GM10248 (cell line): ENCODE measurements around the gene MRPL12.
A peak's percentile ranks its signal among the peaks of the same experiment; 100 is the strongest.

ENCODE experiments used
- CTCF ChIA-PET: fragments of 300-600 bp; sonication (Branson Sonifier 250); formaldehyde crosslinking; extraction: SDS; loops from one replicate; lab custom pipeline; 2021; ENCODE audit warnings: antibody characterized with exemption; lab: Yijun Ruan, JAX
- POLR2A ChIA-PET: fragments of 350-650 bp; sonication (Branson Sonifier 250); formaldehyde crosslinking; extraction: SDS; loops from one replicate; lab custom pipeline; 2020; ENCODE audit warnings: antibody characterized with exemption; lab: Yijun Ruan, JAX
- DNase-seq: peaks from one replicate; pipeline ENCODE4 v3.0.0; 2012; ENCODE audit errors: extremely low spot score
- TF ChIP-seq, protein P1 (sequence below): IDR thresholded peaks from 2 replicates; pipeline ENCODE4 v1.5.1; 2012; ENCODE audit warnings: mild to moderate bottlenecking, low read depth; ENCODE audit errors: extremely low read depth, missing control alignments, control extremely low read depth

Gene MRPL12

DNA sequence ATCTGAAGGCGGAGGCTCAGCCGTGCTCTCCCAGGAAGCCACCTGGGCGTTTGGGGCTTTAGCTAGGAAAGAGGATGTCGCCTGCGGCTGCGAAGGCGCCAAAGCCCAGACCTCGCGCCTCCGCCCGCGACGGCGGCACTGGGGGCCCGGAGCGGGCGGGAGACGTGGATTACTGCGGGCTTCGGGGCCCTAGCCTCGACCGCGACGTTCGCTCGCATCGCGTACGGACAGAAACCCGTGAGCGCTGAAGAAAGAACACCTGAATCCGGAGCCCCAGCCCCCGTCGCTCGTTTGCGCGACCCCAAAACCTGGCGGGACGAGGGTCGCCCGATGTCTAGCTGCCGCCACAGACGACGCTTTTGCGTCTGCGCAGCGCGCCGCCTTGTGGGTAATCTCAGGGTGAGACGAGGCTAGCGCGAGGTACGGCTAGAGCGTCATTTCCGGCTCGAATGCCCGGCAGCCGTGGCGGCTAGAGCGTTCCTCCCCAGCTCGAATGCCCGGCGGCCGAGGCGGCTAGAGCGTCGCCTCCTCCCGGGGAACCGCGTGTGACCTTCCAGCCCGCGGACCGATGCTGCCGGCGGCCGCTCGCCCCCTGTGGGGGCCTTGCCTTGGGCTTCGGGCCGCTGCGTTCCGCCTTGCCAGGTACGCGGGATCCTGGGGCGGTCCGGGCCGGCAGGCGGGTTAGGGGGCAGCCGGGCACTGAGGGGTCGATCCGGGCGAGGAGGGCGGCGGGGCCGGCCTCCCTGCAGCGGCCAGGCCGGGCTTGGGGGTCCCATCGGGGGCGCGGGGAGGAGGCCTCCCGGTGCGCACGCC, at the start of gene MRPL12:
MRPL12 (plus strand) TSS at position 434 of the 813 bp plus-strand sequence; CDS start at position 569, 135 bp downstream.
- ChIA-PET CTCF (interaction anchor here (0.7 to 2.8 kb wide), 7 partner anchors 8 to 256 kb away, joined by 3 to 12 read pairs (median 4); partner anchors contain the start of genes ARL16, CCDC137, HGS and OXLD1), POLR2A (interaction anchor here (0.6 to 1.3 kb wide), 5 partner anchors 8 to 866 kb away, joined by 3 to 5 read pairs (median 4); partner anchors contain the start of genes ARL16 and HGS)
- TF ChIP-seq, protein P1, sequence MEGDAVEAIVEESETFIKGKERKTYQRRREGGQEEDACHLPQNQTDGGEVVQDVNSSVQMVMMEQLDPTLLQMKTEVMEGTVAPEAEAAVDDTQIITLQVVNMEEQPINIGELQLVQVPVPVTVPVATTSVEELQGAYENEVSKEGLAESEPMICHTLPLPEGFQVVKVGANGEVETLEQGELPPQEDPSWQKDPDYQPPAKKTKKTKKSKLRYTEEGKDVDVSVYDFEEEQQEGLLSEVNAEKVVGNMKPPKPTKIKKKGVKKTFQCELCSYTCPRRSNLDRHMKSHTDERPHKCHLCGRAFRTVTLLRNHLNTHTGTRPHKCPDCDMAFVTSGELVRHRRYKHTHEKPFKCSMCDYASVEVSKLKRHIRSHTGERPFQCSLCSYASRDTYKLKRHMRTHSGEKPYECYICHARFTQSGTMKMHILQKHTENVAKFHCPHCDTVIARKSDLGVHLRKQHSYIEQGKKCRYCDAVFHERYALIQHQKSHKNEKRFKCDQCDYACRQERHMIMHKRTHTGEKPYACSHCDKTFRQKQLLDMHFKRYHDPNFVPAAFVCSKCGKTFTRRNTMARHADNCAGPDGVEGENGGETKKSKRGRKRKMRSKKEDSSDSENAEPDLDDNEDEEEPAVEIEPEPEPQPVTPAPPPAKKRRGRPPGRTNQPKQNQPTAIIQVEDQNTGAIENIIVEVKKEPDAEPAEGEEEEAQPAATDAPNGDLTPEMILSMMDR, result no peak
- peak; percentile 98 for DNase-seq

DNA sequence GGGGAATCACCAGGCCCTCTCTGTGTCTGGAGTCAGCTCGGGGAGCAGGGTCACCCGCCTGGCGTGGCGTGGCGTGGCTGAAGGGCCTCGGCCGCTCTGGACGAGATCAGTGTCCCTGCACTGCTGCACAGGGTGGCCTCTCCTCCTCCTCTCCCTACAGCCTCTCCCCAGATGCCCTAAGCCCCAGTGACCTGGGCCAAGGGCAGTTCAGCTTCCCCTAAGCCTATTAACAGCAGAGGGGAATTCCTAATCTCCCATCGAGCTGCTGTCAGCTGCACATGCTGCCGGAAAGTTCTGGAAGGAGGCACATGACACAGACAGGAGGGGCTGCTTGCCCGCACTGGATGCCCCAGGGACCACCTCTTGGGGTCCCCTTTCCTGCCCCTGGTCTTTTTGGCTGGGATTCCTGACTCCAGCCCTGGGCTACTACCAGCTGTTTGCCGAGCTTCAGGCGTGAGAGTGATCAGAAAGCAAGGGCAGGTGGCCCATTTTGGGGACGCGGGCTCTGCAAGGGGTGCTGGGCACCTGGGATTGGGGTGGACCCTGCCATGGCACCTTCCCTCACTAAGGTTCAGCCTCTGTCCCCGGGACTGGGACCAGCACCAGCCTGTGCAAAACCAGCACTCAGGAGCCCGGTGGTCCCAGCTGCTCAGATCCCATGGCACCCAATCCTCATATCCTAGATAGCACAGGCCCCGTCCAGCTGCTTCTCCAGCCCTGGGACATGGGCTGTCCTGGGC, 47.6 kb upstream of the MRPL12 start:
- TF ChIP-seq, protein P1, result no peak
- ChIA-PET POLR2A (interaction anchor here (0.6 kb wide), 1 partner anchor 20 kb away, joined by 3 read pairs; no protein-coding TSS in a partner anchor), CTCF (interaction anchor here (1.5 kb wide), 2 partner anchors 9 to 10 kb away, joined by 4 to 5 read pairs; partner anchors contain the start of genes CCDC137 and OXLD1)
- no peak for DNase-seq

DNA sequence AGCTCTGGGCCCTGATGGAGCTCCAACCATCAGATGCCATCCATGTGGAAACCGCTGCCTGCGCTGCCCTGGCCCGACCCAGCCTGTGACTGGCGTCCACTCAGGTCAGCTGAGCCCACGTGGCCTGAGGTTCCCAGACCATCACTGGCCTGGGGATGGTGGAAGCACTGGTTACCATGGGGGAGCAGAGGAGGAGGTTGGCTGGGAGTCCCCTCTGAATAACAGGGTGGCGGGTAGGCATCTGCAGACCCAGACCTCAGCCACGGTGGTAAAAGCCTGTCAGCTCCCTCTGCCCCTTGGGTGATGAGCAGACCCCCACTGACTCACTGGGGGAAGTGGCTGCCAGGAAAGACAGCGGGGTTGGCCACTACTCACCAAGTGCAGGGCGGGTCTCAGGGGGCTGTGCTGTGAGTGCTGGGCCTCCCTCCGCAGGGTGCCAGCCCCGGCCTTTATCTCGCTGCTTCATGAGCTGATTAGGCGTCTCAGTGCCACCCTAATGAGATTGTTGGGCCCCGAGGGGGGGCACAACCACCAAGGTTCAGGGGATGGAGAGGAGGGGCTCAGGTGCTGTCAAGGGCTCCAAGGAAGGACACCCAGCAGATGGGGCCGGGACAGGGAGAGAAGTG, 46.9 kb upstream of the MRPL12 start, which contains the start of gene PDE6G:
PDE6G (minus strand) TSS at position 425 of the 626 bp plus-strand sequence. CDS start 3,237 bp downstream, outside the sequence.
- POLR2A ChIA-PET, result no interaction called here
- DNase-seq, result no peak
- CTCF ChIA-PET, result interaction anchor here (1.3 to 1.5 kb wide), 3 partner anchors 10 to 53 kb away, joined by 3 to 5 read pairs (median 4); partner anchors contain the start of genes CCDC137 and OXLD1
- TF ChIP-seq, protein P1, result no peak

DNA sequence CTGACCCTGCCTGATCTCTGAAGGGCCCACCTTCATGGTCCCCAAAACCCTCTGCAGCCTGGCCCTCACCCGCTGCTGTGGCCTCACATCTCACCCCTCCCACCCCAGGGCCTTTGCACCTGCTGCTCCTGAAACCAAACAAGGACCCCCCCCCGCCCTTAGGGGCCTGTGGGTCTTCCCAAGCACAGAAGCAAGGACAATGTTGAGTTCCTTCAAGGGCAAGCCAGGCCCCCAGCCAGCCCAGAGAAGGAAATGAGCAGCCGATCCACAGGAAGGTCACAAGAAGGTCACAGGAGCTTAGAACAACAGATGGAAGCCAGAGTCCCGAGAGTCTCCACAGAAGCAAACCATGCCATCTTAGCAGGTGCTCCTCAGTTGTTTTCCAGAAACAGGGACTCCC, 46.3 kb upstream of the MRPL12 start:
- TF ChIP-seq, protein P1, result no peak
- ChIA-PET POLR2A (no interaction called here), CTCF (interaction anchor here (1.3 to 1.5 kb wide), 2 partner anchors 9 to 53 kb away, joined by 3 to 4 read pairs; partner anchors contain the start of genes CCDC137 and OXLD1)
- no peak for DNase-seq

DNA sequence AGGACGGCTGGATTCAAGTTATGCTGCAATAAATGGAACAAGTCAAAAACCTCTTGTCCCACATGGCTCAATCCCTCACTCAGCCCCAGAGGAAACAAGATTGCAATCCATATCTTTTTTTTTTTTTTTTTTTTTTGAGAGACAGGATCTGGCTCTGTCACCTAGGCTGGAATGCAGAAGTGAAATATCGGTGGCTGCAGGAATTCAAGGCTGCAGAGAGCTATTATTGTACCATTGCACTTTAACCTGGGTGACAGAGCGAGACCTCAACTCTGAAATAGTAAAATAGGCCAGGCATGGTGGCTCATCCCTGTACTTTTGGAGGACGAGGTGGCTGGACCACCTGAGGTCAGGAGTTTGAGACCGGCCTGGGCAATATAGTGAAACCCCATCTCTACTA, 44.1 kb upstream of the MRPL12 start:
- CTCF ChIA-PET, result no interaction called here
- TF ChIP-seq, protein P1, result no peak
- POLR2A ChIA-PET, result no interaction called here
- DNase-seq, result no peak
